ENCODE data around the gene PARN. TPM values are rescaled to one million over a fixed set of nuclear protein-coding genes. Genes with fewer than 3 reads are reported as not detected.
"Not testable (repeated sequence)": the region's sequence is repeated elsewhere in the genome, so short reads cannot be mapped to it uniquely, and the experiment has no call there.

The PARN gene
- total and polyA plus RNA-seq, 3 donors from 2014 or later: 43.5 to 67.2 (median 47.6) TPM

DNA sequence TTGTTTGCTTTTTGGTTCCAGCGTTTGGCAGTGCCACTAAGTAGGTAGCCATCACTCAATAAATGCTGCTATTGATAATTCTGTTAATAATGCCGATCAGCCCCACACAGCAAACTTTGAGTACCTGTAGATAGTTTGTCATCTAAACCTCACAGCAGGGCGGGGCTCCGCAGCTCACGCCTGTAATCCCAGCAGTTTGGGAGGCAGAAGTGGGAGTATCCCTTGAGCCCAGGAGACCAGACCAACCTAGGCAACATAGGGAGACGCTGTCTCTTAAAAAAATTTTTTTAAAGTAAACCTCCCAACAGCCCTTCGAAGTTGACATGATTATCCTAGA lies 4.3 kb upstream of the PARN start:
- Histone ChIP-seq H3K9me3 (no peaks in the 10 kb centered on the region), H3K4me3 (peak overlapping the region in 1 of 2 donors; percentile 83), H3K4me1 (peaks cover 19% of the 10 kb centered on the region), H3K36me3 (ENCODE audit: low read depth, missing control alignments) (no peaks in the 10 kb centered on the region), H3K27ac (peak overlapping the region in 1 of 2 donors; percentile 90), H3K27me3 (no peaks in the 10 kb centered on the region)
- intact Hi-C loops (cut with DNase I; ENCODE audit: low total_unique reads): no loop called here
- 53 to 55% methylated on average over 7 of the region's 7 CpGs for WGBS, 2 donors
- TF ChIP-seq POLR2A (IDR thresholded peaks at IDR 0.05): no peak
- TF ChIP-seq, protein P1, sequence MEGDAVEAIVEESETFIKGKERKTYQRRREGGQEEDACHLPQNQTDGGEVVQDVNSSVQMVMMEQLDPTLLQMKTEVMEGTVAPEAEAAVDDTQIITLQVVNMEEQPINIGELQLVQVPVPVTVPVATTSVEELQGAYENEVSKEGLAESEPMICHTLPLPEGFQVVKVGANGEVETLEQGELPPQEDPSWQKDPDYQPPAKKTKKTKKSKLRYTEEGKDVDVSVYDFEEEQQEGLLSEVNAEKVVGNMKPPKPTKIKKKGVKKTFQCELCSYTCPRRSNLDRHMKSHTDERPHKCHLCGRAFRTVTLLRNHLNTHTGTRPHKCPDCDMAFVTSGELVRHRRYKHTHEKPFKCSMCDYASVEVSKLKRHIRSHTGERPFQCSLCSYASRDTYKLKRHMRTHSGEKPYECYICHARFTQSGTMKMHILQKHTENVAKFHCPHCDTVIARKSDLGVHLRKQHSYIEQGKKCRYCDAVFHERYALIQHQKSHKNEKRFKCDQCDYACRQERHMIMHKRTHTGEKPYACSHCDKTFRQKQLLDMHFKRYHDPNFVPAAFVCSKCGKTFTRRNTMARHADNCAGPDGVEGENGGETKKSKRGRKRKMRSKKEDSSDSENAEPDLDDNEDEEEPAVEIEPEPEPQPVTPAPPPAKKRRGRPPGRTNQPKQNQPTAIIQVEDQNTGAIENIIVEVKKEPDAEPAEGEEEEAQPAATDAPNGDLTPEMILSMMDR (IDR thresholded peaks at IDR 0.05): no peak
- DNase-seq: no peak

DNA sequence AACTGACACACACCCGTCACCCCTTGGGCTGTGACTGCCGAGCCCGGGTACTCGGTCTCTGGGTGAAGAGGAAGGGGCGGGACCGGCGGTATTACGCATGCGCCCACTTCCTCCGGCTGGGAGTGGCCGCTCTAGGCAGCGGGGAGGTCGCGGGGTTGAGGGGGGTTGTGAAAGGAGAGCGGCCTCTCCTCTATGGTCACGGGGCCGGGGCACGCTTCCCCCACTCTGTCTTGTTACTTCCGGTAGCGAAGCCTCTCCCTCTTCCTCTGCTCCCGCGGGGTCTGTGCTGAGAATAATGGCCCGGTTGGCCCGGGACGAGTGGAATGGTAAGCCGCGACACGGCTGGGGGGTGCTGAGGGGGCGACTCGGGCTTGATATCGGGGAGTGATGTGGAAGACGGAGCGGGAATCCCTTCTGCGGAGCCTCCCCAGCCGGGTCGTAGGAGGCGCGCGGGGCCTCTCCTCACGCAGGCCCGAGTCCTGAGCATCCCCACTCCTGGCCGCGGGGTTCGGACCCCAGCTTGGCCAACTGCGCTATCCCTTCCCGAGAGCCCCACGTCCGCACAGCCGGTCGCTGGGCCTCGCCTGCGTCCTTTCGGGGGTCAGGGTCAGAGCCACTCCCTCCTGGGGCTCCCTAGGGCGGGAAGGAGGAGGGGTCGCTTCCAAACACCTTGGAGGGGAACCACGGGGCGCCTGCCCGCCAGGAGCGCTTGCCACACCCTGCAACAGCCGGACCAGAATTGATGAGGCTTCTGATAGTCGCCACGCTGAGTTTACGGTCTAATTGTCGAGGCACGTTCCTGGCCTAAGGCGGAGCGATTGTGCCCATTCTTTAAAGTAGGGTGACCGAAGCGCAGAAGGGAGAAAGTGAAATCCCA lies 2.9 kb upstream of the PARN start, which contains the start of gene BFAR:
Gene BFAR (plus strand): TSS at position 259 of the 877 bp plus-strand sequence. CDS start 11,396 bp downstream, outside the sequence.
- H3K36me3 ChIP-seq (ENCODE audit: low read depth, missing control alignments): no peaks in the 10 kb centered on the region
- peaks cover 24% of the 10 kb centered on the region for H3K4me1 ChIP-seq
- 0% methylated on average over 18 to 65 of the region's 69 CpGs for WGBS, 2 donors
- peak; percentile 100 for DNase-seq
- TF ChIP-seq, protein P1 (IDR thresholded peaks at IDR 0.05): no peak
- peak; percentile 90 for TF ChIP-seq POLR2A (IDR thresholded peaks at IDR 0.05)
- H3K27me3 ChIP-seq: no peaks in the 10 kb centered on the region
- H3K27ac ChIP-seq: peak within 1 kb of the TSS; percentile 90 to 91
- intact Hi-C loops (cut with DNase I; ENCODE audit: low total_unique reads): no loop called here
- H3K9me3 ChIP-seq: no peaks in the 10 kb centered on the region
- H3K4me3 ChIP-seq: peak within 1 kb of the TSS; percentile 83 to 90

DNA sequence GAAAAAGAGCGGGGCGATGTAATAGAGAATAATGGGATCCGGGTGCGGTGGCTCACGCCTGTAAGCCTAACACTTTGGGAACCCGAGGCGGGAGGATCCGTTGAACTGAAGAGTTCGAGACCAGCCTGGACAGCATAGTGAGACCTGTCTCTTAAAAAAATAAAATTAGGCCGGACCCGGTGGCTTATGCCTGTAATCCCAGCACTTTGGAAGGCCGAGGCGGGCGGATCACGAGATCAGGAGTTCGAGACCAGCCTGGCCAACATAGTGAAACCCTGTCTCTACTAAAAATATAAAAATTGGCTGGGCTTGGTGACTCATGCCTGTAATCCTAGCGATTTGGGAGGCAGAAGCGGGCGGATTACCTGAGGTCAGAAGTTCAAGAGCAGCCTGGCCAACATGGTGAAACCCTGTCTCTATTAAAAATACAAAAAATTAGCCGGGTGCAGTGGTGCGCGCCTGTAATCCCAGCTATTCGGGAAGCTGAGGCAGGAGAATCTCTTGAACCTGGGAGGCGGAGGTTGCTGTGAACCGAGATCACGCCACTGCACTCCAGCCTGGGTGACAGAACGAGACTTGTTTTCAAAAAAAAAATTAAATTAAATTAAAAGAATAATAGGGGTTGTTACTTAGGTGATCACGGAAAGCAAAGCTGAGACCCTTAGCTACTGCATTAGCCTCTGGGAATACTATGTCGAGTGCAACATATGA lies 715 bp upstream of the PARN start:
- peaks cover 17% of the 10 kb centered on the region for H3K4me1 ChIP-seq
- H3K36me3 ChIP-seq (ENCODE audit: low read depth, missing control alignments); H3K9me3 ChIP-seq; H3K27me3 ChIP-seq; intact Hi-C loops (cut with DNase I; ENCODE audit: low total_unique reads); DNase-seq: not testable (repeated sequence)
- peak overlapping the region in 1 of 2 donors; percentile 88 for H3K27ac ChIP-seq
- 63 to 67% methylated on average over 29 of the region's 29 CpGs for WGBS, 2 donors
- peak overlapping the region; percentile 91 to 95 for H3K4me3 ChIP-seq

DNA sequence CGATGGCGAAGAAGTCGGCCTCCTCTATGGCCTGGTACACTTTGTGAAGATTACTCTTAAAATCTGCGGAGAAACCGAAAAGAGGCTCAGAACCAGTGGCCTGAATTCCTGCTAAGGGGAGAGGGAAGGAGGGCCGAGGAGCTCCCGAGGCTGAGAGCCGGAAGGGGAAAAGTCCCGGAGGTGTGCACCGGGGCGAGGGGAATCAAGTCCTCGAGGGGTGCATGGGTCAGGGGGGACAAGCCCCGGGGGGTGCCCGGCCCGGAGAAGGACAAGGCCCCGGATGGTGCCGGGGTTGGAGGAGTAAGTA lies 495 bp downstream of the PARN start:
- no peak for DNase-seq
- H3K4me3 ChIP-seq: peak overlapping the region; percentile 91 to 95
- H3K27ac ChIP-seq: peak overlapping the region; percentile 85 to 88
- TF ChIP-seq, protein P1 (IDR thresholded peaks at IDR 0.05): no peak
- TF ChIP-seq POLR2A (IDR thresholded peaks at IDR 0.05): no peak
- H3K27me3 ChIP-seq: no peaks in the 10 kb centered on the region
- no peaks in the 10 kb centered on the region for H3K36me3 ChIP-seq (ENCODE audit: low read depth, missing control alignments)
- no peaks in the 10 kb centered on the region for H3K9me3 ChIP-seq
- H3K4me1 ChIP-seq: peaks cover 12% of the 10 kb centered on the region
- 1% methylated on average over 17 of the region's 17 CpGs for WGBS, 2 donors
- intact Hi-C loops (cut with DNase I; ENCODE audit: low total_unique reads): no loop called here

DNA sequence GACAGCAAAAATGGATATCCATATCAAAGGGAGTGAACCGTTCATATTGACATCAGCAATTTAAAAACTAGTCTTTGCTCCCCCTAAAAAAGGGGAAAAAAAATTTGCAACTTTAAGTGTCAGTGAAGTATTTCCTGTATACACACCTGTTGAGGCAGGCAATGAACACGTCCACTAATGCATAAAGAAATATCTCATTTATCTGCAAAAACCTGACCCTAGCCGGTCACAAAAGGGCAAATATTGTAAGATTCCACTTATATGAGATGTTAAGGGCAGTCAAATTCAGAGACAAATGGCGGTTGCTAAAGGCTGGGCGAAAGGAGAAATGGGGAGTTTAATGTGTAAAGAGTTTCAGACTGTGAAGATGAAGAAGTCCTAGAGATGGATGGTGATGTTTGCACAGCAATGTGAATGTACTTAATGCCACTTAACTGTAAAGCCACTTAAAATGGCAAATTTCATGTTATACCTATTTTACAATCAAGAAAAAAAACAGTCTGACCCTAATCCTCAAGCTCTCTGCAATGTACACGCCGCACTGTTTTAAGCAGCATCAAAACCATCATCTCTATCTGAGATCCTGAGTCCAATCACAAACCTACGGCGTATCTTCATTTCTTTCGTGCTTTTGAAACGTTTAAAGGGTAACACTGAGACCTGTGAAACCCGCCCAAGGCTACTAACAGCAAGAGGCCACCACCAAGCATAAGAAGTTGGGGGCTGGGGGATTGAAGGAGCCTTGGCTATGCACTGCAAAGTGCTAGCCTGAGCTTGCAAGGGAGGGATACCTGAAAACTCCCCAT lies 1.1 kb downstream of the PARN start:
- Histone ChIP-seq H3K27me3 (no peaks in the 10 kb centered on the region), H3K4me3 (peak overlapping the region; percentile 91 to 95), H3K4me1 (peaks cover 7% of the 10 kb centered on the region), H3K27ac (peak overlapping the region; percentile 85 to 88), H3K36me3 (ENCODE audit: low read depth, missing control alignments) (no peaks in the 10 kb centered on the region), H3K9me3 (no peaks in the 10 kb centered on the region)
- TF ChIP-seq, protein P1 (IDR thresholded peaks at IDR 0.05): no peak
- TF ChIP-seq POLR2A (IDR thresholded peaks at IDR 0.05): no peak
- 33 to 49% methylated on average over 12 of the region's 12 CpGs for WGBS, 2 donors
- intact Hi-C loops (cut with DNase I; ENCODE audit: low total_unique reads): no loop called here
- no peak for DNase-seq
